GM19463 (cell line): Measurements from ENCODE around the gene RAC2.

ENCODE experiments used
- ATAC-seq: cut with Tn5 transposase; IDR thresholded peaks from one replicate; pipeline ENCODE4 v1.9.1; 2021; ENCODE audit warnings: mild to moderate bottlenecking, moderate library complexity; ENCODE audit not compliant: unreplicated experiment

RAC2 gene

DNA sequence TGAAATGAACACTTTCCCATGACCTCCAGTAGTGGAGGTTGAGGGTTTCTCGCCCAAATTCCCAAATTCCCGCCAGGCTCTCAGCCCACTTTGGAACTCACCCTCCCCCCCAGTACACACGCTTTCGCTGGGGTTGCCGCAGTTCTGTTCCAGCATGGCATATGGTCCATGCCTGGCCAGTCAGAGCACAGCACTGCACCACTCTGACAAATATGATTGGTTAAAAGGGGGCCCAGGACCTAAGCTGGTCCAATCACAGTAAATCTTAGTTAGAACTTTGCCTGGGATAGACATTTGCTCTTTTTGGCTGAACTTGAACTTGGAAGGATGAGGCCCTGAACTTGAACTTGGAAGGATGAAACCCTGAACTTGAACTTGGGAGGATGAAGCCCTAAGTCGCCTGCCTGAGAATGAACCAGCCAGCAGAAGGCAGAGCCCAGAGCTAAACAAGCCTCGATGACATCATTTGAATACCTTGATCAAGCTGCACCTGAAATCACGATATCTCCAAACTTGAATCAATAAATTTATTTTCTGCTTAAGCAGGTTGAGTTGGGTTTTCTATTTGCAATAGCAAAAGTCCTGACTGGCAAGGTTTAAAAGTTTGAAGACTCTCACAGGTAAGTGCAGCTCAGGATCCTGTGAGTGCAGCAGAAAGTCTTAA lies 19.2 kb downstream of the RAC2 start:
- ATAC-seq = no peak

DNA sequence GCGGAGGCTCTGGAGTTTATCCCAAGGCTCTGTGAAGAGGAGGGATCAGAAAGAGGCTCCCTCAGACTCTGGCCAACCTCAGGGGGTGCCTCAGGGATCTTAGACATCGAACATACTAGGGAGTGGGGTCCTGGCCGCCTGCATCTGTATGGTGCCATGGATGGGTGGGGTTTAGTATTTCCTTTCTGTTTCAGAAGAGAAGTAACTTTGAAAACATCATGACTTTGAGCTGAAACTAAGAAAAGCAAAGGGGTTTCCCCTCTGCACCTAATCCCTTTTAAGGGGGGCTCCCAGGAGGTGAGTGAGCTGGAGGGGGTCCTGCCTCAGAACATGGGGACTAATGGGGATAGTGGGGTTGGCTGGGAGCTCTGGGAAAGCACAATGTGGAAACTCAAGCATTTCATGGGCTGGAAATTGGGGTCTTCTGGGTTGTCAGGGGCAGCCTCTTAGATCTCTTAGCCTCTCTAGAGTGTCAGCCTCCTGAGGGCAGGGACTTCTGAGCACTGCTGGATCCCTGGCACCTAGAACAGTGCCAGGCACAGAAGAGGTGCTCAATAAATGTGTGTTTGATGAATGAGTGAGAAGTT lies 20.0 kb downstream of the RAC2 start:
- ATAC-seq = no peak

DNA sequence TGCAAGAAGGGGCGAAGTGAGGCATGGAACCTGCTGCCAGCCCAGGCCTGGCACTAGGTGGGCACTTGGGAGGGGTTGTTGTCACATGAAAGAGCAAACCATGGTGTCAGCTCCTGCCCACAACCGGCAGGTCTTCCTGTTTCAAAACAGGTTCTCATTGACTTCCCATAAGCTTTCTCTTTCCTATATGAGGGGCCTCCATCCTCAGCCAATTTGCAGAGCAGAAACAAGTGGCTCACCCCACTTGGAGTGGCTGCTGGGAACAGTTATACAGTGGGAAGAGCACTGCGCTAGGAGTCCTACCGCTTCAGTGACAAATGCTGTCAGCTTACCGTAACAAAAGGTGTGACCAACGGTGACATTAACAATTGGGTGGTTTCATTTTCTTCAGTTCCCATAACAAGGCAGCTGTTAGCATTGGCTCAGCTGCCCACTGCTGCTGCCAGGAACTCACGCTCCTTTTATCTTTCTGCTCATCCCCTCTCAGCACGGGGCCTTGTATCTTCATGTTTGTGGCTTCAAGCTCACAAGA lies 21.6 kb downstream of the RAC2 start:
- ATAC-seq = no peak

DNA sequence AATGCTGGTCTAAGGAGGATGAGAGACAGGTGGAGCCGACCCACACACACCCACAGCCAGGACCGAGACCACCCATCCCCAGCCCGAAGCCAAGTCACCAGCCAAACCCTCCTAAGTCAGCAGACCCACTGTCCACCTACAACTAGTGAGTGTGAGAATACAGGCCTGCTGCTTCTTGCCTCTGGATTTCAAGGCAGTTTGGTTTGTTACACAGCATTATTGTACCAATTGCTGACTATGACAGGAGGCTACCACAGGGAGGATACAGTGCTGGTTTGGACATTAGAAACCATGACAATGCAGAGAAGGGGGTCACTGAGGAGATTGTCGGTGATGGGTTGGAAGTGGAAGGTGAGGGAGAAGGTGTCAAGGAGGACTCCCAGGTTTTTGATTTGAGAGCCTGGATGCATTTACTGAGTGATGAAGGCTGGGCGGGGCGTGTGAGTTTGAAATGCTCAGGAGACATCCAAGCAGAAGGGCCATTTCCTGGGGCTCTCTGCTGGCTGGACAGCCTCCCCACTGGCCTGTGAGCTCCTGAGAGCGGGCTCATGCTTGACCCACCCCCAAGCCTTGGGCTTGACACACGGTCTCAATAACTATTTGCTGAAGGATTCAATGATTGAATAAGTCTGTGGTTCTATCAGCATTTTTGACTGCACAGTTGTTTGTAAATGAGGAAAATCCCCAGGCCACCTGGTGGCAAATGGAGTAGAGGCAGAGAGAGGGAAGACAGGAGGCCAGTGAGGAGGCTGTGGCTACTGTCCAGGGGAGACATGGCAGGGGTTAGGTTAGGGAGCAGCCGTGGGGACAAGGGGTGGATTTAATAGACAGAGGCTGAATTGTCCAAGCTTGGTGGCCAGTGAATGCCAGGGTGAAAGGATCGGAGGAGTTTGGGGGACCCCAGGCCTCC lies 22.4 kb downstream of the RAC2 start:
- ATAC-seq = no peak

DNA sequence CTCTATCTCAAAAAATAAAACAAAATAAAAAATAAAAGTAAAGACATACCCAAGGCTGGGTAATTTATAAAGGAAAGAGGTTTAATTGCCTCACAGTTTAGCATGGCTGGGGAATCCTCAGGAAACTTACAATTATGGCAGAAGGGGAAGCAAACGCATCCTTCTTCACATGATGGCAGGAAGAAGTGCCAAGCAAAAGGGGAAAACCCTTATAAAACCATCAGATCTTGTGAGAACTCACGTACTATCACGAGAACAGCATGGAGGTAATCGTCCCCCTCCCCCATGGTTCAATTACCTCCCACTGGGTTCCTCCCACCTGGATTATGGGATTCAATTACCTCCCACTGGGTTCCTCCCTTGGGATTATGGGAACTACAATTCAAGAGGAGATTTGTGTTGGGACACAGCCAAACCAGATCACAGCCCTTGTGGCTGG lies 23.5 kb downstream of the RAC2 start:
- ATAC-seq = no peak

DNA sequence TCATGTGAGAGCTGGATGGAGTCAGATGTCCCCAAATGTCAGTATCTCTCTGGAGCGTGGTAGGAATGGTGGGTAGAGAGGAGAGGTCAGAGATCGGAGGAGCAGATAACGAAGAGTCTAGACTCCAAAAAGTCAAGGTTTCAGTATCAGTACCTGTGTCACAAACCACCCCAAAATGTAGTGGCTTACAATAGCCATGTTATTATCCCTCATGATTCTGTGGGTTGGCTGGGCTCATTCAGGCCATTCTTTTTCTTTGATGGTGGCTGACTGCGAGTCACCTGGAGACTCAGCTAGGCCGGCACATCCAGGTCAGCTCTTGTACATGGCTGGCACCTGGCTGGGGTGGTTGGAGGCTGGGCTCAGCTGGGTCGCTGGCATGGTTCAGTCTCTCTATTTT lies 24.5 kb downstream of the RAC2 start:
- ATAC-seq = no peak

DNA sequence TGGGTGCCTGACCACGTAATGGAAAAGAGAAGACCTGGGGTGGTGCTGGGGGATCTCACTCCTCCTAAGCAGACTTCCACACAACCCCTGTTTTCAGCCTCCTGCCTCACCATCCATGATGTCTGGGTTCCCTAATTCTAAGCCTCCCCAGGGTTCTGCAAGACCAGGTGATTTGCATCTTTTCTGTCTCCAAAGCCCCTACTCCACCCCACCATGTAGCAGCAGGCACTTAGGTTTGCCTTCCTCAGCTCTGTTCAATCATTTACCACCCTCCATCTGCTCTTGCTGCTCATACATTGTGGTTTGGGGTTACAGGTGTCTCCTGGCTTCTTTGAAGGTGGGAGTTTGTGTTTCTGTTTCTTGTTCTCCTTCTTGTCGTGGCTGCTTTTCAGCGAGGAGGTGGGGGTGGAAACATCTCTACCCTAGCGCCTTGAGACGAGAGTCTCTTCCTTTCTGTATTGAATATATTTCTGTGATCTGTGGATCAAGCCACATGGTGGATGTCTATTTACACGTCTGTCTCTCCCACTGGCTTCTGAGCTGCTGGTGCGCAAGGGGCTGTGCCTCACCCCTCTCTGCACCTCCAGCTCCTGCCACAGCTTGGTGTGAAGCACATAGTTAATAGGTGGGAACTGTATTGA lies 25.2 kb downstream of the RAC2 start:
- peak; percentile 79 for ATAC-seq

DNA sequence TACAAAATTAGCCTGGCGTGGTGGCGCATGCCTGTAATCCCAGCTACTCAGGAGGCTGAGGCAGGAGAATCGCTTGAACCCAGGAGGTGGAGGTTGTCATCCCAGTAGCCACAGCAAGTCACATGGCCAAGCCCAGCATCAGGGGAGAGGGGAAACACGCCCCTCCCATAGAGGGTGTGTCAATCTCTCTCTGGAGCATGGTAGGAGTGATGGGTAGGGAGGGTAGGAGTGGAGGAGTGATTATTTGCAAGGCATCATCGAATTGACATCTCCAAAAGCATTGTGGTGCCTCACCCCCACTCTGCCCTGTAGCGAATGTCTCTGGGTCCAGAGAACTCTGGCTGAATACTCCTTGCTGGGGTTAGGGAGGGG lies 25.7 kb downstream of the RAC2 start:
- ATAC-seq = no peak

DNA sequence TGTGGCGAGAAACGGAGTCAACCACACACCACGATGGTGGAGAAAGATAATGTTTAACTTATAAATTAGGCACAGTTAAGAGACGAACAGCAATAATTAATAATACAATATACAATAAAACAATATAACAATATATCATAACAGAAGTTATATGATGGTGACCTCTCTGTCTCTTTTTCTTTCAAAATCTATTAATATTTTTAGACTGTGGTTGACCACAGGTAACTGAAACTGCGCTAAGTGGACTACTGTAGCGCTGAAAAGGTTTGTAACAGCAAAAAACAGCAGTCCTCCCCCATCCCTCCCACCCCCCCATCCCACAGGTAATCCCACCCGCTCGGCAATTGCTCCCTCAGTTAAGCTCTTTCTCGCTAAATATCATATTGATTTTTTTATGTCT lies 28.2 kb downstream of the RAC2 start:
- no peak for ATAC-seq

DNA sequence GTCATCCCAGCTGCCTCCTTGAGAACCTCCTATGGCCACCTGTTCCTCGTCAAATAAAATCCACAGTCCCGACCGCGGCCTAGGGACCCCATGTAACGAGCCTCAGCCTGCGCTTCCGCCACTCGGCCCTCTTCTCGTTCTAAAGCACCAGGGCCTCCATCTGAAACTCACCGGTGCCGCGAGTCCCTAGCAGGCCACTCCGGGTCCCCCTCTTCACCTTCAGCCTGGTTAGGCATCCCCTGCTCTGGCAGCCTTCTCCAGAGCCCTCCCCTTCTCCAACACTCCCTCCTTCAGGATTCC lies 29.4 kb downstream of the RAC2 start:
- no peak for ATAC-seq

DNA sequence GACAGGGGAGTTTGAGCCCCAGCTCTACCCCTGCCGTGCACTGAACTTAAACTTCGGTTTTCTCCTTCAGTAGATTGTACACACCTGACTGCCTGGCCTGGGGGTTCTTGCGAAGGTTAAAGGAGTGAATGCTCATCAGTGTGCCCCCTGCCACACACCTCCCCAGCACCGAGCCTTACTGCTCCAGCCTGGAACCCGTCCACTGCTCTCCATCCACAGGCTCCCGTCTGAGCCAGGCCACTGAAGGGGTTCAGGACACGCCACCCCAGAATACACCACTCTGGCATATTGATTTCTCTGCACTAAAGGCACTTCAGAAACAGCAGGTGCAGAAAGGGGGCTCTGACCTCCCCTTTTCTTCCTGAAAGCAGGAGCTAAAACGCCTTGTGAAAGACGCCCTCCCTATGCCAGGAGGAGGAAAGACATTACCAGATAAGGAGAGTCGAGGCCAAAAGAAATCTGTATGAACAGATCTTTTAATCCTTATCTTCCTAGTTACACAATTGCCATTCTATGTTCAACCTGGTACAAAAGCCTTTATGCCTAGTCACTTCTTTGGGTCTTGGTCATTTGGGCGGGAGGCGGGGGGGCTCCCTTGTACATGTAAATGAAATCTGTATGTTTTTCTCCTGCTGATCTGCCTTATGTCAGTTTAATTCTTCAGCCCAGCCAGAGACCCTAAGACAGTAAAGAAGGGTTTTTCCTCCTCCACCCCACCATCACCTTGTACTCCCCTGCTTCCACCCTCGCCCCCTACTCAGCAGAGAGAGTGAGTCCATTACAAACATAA lies 29.9 kb downstream of the RAC2 start:
- no peak for ATAC-seq

DNA sequence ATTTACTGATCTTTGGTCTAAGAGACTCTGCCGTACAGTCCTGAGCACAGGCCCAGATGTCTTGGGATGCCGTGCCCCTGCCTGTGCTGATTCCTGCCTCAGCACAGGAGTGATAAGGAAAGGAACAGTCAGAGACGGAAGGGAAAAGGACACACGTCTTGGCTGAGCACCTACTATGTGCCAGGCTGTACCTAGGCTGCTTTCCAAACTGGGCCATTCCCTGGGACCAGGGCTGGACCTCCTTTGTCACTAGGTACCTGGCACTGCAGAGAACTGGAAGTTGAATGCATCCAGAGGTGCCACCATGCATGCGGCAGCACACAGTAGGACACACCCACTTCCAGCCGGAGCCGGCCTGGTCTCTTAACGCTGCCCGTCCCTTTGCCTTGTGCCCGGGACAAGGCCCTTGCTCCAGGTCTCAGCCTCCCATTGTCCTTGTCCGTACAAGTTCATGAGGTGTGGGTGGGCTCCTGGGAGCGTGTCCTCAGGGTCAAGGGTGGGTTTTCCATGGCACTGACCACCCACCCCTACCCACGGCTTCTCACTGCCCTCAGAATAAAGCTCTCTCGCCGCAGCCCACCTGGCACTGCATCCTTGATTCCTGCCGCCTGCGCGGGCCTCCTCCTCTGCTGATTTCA lies 30.7 kb downstream of the RAC2 start:
- ATAC-seq = no peak

DNA sequence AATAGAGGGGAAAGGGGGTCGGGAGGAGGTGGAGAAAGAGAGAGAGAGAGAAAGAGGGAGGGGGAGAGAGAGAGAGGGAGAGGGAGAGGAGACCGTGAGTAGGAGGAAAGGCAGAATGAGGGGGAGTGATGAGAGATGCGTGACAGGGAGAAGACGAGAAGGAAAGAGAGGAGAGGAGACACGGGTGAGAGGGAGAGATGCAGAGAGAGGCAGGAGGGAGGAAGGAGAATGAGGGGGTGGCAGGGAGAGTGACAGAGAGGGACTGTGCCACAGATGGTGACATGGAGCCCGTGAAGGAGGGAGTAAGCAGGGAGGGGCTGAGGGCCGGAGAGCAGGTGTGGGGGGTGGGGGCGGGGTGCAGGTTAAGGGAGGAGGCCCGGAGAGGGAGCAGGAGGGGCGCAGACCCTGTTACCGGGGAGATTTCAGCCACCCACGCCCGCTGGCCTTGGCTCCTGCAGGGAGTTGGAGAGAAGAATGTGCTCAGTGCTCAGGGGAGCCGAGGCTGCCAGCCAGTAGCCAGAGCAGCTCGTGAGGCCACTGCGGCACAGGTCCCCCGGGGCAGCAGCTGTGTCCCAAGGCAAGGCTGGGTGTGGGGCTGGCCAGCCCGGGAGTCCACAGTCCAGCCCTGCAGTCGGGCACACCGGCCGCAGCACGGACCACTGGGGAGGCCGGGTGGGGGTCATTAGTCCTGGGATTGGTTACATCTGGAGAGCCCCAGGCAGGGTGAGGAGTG lies 31.7 kb downstream of the RAC2 start, which contains the start of gene SSTR3:
SSTR3 (minus strand) TSS at position 304 of the 733 bp plus-strand sequence. CDS start 4,674 bp downstream, outside the sequence.
- no peak for ATAC-seq

DNA sequence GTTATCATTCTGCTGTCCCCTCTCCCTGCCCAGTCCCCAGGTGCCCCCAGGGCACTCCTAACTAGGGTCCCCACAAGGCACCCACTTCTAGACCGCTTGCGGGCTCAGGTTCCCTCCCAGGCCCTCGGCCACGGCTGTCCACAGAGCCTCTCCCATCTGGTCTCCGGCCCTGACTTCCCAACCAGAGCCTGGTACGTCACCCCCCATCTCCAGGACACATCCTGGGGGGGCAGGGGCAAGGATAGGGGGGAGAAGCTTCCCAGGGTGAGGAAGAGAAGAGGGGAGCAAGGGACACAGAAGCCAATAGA lies 32.2 kb downstream of the RAC2 start:
- ATAC-seq = no peak

DNA sequence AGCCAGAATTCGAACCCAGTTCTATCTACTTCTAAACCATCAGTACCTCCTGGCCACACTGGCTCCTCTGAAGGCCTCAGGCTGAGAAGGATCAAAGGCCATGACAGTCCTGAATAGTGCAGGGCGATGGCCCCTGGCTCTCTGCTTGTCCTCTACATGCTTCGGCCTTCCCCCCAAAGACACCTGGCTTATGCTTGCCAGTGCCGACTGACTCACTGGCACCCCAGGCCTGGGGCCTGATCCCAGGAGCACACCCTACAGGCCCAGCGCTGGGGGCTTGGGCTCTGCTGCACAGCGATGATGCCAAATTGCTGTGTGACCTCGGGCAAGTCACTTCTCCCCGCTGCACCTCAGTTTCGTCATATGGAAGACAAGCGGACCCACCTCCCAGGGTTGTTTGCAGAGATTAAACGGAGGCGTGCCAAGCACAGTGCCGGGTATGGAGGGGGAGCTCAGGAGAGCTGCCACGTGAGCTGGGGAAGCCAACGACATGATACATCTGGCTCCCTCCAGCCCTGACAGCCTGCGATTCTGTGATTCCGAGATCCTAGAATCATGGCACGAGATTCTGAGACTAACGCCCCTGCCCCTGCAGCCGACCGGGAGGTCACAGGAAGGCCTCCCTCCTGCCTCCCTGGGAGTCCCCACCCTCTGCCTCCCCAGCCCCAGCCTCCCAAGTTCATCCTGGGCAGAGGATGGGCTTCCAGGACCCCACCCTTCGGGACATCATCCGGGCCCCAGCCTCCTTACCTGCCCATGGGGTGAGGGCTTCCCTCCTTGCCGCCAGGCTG lies 32.8 kb downstream of the RAC2 start:
- no peak for ATAC-seq

DNA sequence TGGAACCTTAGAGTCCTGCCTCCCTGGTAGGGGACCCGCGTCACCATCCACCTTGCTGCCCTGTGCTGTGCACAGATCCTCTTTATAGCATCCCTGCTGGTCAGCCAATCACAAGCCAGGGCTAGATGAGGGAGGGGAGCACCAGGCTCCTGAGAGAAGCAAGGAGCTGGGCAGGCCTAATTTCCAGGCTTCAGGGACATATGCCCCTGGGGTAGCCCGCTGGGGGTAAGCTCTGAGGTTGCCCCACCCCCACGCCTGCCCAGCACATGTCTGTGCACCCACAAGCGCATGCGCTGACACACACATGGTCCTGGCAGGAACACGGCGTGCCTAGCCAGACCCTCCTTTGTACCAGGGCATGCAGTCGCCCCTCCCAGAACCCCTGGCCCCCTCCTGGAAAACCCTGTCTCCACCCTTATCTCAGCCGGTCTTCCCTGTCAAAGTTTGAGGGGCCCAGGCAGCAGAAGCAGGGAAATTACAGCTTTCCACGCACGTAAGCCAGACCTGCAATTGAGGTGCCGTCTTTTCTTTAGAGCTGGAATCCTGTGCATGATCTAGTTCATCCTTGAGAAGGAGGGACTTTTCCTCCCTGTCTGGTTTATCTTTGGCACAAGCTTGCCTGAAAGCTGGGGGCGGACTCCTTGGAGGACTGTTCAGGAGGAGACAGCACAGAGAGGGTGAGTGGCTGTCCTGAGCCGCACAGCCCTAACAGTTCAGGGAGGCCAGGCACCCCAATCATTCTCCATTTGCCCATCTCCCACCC lies 33.8 kb downstream of the RAC2 start:
- ATAC-seq = no peak

DNA sequence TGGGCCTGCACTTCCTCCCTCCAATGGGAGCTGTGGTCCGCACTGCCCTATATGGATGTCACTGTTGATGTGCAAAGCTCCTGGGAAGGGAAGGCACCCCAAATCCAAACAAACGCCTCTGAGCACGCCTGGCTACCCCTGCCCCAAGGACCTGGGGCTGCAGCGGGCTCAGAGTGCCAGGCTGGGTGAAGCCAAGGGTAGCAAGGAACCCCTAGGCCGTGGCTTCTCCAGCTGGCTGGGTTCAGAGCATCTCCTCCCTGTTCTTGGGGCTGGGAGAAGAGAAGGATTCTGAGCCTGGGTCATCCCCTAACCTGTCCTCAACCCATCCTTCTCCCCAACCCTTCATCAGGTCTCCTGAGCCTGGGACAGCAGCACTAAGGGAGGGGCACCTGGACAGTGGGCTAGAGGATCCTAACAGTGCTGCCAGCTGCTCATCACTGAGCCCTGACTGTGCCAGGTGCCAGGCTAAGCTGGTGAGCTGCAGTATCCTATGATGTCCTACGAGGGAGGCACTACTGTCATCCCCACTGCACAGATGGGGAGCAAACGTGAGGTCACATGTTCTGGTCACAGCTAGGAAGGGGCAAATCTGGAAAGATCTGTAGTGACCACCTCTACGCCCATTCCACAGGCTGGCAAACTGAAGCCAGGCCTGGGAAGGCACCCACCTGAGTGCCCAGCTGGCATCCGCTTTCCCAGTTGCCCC lies 34.8 kb downstream of the RAC2 start:
- ATAC-seq = no peak
